GM18517 (cell line): Measurements from ENCODE around the gene TFB1M.
"Not testable (repeated sequence)": the region's sequence is repeated elsewhere in the genome, so short reads cannot be mapped to it uniquely, and the experiment has no call there.

ENCODE experiments used
- ATAC-seq: cut with Tn5 transposase; IDR thresholded peaks from one replicate; pipeline ENCODE4 v1.9.1; 2021; ENCODE audit warnings: mild to moderate bottlenecking, moderate library complexity; ENCODE audit not compliant: unreplicated experiment

Gene TFB1M

DNA sequence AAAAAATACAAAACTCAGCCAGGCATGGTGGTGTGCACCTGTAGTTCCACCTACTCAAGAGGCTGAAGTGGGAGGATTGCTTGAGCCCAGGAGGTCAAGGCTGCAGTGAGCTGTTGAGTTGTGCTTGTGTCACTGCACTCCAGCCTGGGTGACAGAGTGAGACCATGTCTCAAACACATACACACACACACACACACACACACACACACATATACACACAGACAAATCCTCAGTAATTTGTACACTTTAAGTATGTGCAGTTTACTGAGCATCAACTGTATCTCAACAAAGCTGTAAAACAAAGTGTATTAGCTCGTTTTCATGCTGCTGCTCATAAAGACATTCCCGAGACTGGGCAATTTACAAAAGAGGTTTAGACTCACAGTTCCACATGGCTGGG is 7.3 kb downstream of the TFB1M start:
- no peak for ATAC-seq

DNA sequence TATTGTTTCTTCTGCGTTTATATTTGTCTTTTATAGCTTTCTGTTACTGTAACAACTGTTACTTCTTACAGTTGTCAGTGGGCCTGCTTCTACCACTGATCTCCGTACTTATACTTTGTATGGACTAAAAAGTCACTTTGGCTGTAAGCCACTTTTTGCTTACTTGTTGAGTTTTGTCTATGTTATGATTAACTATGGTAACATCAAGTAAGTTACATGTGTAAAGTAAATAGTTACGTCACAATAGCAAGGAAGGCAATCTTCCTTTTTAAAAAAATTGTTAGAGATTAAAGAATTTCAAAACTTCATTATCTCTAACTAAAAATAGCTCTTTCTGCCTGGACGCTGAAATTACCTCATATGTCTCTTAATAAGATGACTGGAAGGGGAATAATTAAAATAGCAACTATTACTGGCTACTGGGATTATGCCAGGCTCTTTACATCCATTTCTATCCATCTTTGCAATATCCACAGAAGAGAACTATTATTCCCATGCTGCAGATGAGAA is 10.9 kb downstream of the TFB1M start:
- ATAC-seq: no peak

DNA sequence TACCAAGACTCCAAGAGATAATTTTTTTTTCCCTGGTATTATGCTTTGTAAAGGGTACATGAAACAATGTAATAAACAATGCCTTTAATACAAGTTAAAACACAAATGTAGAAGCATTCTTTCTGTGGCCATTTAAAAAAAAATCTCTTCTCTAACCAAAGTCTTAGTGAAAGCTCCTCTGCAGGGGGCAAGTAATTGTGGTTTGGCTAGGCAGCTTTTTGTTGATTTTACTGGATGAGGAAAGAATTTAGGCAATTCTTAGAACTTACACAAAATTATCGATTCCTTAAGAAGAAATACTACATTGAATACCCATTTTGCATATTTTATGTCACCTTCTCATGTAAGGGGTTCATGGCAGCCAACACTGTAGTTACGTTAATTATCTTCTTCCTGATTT is 12.4 kb downstream of the TFB1M start:
- ATAC-seq: no peak

DNA sequence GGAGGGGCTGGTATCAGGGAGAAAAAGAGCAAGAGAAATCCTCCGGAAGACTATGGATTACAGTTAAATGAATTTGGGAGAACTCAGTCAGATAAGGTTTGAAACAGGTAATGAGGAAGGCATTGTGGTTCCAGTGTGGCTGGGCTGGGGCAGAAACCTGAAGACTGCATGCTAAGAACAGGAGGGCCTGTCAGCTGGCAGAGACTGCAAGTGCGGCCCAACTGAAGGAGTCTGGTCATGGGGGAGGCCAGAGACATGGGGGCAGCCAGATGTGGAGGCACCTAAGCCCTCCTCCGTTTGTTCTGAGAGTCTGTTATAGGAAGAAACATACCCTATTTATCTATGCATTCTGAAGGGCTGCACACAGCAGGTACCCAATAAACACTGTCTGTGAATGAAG is 16.6 kb downstream of the TFB1M start:
- ATAC-seq: no peak

DNA sequence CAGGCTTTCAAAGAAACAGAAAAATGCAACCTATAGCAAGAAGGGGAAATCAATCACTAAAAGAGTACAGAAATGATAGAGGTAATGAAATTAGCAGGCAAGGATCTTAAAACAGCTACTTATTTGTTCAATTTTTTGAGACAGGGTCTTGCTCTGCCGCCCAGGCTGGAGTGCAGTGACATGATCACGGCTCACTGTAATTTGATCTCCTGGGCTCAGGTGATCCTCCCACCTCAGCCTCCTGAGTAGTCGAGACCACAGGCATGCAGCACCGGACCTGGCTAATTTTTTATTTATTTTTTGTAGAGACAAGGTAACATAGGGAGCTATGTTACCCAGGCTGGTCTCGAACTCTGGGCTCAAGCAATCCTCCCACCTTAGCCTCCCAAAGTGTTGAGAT is 21.6 kb downstream of the TFB1M start:
- no peak for ATAC-seq

DNA sequence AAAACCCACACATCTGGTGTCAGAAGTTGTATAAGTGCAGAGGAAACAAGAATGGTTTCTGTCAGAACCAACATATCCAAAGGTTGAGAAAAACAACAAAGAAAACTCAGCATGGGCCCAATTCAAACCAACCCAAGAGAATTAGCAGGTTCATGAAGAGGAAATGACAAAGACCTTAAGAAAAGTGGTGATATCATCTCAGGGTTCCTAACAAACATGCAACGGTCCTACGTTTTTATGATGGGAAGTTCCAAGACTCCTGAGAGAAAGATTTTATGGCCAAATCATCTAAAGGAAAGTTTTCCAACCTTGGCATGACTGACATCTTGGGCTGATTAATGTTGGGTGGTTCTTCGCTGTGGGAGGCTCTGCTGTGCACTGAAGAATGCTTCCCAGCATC is 23.0 kb downstream of the TFB1M start:
- ATAC-seq: no peak

DNA sequence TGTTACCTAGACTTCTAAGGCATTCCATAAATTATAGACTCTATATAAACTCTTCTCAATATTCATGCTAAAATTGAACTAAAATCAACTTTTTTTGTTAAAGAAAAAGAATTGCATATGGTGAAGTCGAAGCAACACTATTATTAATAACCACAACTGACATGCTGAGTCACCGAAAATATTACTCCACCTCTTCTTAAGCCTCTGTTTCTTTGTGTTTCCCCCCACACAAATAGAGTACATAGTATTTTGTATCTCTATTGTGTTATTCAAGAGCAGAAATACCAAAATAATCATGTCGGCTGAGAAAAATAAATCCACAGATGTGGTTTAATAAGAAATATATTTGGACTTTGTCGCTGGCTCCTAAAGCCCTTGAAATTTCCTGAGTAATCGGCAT is 23.8 kb downstream of the TFB1M start:
- no peak for ATAC-seq

DNA sequence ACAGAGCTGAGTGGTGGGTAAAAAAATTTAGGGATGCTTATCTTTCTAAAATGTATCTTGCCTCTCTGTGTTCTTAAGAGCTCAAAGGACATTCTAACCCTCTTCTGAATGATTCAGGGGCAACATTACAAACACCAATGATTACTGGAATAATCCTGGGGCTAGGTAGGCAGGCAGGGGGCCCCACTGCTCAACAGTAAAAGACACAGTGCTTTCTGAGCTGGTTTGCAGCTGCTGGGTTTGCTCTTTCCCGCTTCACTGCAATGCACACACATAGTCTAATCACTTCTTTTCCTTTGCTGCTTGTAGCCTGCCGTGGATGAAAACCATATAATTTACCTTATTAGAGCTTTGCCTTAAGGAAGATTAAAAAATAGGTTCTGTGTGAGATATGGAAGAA is 26.5 kb downstream of the TFB1M start:
- no peak for ATAC-seq

DNA sequence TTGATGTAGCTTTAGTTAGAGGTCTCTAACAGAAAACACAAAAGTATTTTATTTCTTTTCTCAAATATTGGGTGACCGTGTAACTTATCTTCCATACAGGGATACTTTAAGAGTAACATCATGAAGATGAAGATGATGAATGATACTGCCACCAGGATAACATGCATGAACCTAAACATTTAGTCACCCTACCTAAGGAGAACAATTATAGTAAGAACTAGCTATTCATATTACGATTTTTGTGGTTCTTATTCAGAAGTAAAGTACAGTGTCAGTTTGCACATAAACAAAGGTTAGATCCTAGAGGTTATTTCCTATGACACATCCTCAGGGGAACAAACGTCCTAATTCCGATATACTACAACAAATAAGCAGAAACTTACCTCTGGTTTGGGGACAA is 29.5 kb downstream of the TFB1M start:
- ATAC-seq: no peak

DNA sequence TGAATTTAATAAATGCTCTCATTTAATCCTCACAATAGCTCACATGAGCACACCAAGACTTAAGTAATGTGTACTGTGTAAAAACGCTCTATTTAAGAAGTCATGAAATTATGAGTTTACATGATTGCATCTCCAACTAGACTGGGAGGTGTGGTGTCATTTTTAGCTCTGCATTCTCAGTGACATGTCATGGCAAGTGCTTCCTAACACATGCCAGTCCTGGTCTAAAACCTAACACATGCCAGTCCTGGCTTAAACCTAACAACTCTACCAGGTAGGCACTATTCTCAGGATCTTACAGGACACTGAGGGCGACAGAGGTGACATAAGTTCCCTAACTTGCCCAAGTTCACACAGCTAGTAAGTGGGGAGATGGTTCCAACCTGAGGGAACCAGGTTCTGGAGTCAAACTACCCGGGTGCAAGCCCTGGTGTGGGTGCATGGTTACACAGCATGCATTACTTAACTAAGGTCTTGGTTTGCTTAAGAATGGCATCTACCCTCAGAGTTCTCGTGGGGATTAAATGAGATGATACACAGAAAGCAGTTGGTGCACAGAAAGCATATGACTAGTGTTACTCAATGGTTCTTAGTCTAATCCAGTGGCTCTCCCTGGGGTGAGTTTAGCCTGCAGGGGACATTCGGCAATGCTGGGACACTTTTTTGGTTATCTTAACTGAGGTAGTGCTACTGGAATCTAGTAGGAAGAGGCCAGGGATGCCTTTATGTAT is 35.8 kb downstream of the TFB1M start:
- ATAC-seq: no peak

DNA sequence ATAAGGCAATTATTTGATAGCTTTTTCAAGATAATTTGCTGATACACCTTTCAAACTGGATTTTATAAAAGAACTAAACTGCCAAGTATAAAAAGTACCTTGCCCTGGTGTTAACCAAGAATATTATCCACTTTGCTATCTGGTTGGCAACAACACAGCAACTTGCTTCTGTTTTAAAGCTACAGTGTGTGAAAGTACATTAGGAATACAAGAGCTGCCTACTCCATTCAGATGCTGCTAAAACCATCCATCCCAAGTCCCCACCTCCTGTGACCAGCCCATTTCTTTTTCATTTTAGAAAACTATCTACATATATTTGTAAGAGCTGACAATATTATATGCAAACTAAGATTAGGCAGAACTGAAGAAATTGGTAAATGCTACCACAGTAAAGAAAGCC is 37.6 kb downstream of the TFB1M start:
- no peak for ATAC-seq

DNA sequence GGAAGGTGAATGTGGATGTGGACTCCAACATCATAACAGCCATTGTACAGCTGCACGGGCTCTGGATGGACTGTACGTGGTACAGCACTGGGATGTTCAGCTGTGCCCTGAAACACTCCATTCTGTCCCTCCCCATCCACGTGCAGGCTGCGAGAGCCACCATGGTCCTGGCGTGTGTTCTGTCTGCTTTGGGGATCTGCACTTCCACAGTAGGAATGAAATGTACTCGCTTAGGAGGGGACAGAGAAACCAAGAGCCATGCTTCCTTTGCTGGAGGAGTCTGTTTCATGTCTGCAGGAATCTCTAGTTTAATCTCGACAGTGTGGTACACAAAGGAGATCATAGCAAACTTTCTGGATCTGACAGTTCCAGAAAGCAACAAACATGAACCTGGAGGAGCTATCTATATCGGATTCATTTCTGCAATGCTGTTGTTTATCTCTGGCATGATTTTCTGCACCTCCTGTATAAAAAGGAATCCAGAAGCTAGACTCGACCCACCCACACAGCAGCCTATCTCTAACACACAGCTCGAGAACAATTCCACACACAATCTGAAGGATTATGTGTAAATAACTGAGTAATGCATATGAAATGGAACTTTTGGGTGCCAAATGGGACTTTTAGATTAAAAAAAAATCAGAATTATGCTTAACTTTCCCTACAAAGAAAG is 38.3 kb downstream of the TFB1M start:
- no peak for ATAC-seq

DNA sequence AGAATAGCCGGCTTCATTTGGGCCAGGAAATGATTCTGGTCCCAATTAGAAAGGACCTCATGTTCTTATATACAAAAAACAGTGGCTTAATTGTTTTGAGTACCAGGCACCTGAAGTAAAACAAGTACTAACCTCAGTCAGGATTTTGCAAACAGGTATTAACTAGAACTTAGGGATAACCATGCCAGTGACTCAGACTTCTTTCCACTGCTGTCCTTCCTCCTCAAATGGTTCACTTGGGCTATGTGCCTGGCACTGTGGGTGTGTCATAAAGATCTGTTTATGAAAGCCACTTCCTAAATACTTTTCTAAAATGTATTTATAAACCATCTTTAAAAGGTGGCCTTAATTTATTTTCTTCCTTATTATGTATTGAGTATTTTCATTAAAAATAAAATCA is 39.8 kb downstream of the TFB1M start:
- no peak for ATAC-seq

DNA sequence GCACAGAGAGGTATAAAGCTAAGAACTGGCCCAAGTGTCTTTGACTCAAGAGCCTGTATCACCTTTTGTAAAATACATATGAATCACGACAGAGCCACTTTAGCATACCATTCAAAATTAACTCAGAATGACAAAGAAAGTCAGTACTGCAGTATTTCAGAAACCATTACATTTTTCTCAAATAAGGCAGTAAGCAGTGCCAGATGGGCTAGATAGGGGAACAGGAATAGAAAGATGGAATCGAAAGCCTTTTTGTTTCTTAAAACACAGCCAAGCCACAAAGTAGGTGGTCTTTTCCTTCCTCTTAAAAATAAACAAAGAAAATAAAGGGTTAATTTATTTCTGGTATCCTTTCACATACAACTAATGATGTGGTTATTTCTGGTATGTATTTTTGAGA is 40.2 kb downstream of the TFB1M start:
- ATAC-seq: no peak

DNA sequence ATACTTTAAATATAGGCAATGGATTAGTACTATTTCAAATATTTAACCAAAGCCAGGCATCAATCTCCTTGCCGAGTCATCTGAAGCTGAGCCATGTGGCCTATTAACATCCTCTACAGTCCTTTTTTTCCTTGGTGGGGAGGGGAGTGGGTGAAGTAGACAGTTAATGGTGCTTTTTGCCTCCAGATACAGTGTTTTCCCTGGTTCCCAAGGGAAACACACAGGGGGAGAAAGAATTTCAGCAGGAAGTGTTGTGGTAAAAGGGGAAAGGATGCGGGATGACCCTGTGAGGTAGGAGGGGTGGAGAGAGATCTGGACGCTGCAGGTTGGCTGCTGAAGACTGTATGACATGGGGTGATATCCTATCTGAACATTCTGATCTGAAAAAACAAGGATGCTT is 40.9 kb downstream of the TFB1M start:
- no peak for ATAC-seq

DNA sequence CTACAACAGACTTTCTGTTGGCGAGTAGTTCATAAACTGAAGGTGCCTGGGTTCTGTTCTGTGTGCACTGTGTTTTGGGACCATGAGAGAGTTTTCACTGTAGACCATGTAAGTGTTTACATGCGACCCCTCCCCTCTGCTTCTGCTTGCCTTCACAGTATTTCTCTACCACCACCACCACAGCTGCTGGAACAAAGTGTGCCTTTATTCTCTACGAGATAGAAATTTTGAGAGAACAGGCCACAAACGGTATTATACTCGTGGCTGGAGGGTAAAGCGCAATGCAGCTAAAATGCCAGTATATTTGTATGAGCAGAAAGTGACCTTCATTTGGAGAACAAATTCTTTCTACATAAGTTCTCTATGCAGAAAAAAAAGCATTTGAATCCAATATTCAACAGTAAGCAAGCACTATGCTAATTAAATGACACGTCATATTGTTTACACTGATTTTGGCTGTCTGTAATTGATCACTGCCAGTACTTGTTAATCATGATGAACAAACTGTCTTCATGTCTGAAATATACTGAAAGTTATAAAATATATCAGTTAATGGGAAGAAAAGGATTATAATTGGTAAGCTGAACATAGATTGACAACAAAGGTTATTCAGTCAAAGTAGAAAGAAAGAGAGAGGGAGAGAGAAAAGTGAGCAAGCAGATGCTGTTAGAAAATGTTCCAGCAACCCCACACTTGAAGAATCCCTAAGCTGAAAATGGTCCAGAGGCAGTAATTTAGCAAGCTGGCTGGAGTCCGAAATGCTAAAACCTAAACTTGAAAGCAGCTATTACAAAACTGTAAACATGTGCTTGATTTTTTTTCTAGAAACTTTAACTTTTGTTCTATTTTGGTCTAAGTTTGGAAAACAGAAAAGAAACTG is 41.7 kb downstream of the TFB1M start:
- no peak for ATAC-seq

DNA sequence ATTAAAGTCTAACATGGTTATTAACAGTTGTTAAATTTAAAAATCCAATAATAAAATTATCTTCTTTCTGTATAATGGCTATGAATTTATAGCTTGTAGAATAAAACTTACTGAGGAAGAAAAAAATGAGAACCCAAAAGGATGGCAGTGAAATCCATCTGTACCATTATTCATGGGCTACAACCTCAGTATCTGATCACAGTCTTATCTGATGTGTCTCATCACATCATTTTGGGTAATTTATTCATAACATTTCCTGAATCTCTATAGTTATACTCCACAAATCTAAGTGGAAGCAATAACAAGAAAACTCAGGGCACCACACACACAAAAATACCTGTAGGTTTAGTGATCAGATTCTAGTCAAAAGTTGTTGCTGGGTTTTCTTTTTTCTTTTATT is 43.1 kb downstream of the TFB1M start:
- no peak for ATAC-seq

DNA sequence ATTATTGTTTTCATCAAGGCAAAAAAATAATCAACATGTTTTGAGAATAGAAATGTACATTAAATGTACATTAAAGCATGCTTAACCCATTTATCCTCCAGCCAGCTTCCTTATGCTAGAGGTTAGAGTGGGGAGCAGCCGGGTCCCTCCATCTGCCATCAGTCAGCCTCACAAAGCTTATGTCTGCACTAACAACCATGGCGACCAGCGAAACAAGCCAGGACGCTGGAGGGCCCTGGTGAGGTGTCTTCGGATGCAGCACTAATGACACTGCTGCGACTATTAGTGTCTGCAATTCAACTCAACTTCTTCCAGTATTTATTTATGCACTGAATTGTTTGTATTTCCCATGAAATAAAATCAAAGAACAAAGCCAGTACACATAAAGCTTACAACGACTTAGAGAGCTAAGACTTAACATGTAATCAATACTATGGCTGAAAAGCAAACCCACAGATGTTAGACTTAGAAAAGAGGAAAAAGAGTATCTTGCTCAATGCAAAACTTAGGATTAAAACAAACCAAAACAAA is 43.7 kb downstream of the TFB1M start:
- ATAC-seq: no peak

DNA sequence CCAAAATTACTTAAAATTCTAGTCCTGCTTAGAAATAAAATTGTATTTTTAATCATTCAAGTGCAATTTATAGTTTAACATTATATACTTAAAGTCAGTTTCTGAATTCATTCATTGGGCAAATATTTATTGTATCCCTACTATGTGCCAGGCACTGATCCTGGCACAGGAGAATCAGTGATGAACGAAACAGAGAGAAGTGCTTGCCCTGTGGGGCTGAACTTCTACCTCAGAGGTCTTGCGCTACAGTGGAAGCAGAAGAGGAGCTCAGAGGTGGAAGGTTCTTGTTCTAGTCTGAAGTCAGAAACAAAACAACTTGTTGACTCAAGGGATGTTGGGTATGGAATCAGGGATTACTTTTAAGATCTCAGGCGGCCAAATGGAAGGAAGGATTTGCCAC is 44.5 kb downstream of the TFB1M start:
- no peak for ATAC-seq

DNA sequence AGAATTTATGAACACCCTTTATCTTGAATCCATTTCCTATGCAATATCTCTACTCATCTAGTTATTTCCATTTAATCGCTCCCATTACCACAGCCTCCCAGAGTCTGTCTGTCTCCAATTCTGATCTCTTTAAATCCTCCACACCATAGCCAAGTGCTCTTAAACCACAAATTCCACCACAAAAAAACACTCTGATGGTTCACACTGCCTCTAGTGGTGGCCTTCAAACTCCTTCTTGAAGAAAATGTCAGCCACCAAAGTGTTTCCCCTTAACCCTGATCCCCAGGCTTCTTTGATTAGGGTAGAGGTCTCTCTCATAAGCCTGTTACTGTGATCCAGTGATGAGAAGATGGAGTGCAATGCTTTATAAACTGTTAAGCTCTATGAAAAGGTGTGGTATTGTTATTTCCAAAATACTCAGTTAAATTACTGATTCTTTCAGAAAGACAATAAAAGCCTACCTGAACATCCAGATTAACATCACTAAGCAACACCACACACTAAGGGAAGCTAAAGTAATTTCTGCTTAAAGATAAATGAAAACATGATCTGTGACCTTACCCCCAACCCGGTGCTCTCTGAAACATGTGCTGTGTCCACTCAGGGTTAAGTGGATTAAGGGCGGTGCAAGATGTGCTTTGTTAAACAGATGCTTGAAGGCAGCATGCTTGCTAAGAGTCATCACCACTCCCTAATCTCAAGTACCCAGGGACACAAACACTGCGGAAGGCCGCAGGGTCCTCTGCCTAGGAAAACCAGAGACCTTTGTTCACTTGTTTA is 46.0 kb downstream of the TFB1M start:
- ATAC-seq: not testable (repeated sequence)

DNA sequence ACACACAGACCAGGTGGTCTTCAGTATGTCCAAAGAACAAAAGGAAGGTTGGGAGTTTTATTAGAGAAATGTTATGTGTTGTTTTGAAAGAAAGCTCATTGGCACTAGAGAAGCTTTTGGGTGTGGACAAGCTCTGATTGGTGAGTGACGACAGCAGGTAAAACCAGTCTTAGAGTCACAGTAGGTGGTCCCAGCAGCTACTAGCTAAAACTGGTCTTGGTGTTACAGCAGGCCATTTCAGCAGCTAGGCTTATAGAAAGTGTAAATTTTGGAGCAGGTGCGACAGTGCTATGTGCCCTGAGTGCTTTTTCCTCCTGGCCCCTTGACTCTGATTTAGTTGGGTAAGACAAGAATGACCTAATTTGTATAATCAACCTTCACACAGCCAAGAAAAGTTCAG is 46.9 kb downstream of the TFB1M start:
- ATAC-seq: no peak
